Activated naive CD8-positive, alpha-beta T cell treated with anti-CD3 and anti-CD28 coated beads, Interleukin-2, amount 10 ng/mL, durations not matched to agents 7 days and 5 days (primary cell): Measurements from ENCODE around the gene NDUFS8. TPM values are rescaled to one million over a fixed set of nuclear protein-coding genes. Genes with fewer than 3 reads are reported as not detected.

ENCODE experiments used
- ATAC-seq: fragments of 150-1000 bp; cut with Tn5 transposase; one replicate; pipeline ENCODE4 v1.10.0; 2021; ENCODE audit warnings: low read depth, moderate library complexity
- POLR2A ChIA-PET: fragments of 350-600 bp; sonication (Branson Sonifier 250); formaldehyde crosslinking; loops from one replicate; lab custom pipeline; 2021; ENCODE audit warnings: antibody characterized with exemption; lab: Charles Lee
- DNase-seq: peaks from one replicate; pipeline ENCODE4 v3.0.0; 2021
- H3K27ac Mint-ChIP-seq: one replicate; pipeline ENCODE4 v1.8.0; 2022; ENCODE audit warnings: mild to moderate bottlenecking, mixed read lengths
- H3K27me3 Mint-ChIP-seq: one replicate; pipeline ENCODE4 v1.8.0; 2022; ENCODE audit warnings: mild to moderate bottlenecking, moderate library complexity, mixed read lengths
- H3K36me3 Mint-ChIP-seq: one replicate; pipeline ENCODE4 v1.8.0; 2021; ENCODE audit warnings: mild to moderate bottlenecking, mixed read lengths
- H3K4me1 Mint-ChIP-seq: one replicate; pipeline ENCODE4 v1.8.0; 2021; ENCODE audit warnings: mixed read lengths
- H3K4me3 Mint-ChIP-seq: one replicate; pipeline ENCODE4 v1.8.0; 2022; ENCODE audit warnings: mild to moderate bottlenecking, moderate library complexity, mixed read lengths
- H3K9me3 Mint-ChIP-seq: one replicate; pipeline ENCODE4 v1.8.0; 2021; ENCODE audit warnings: mixed read lengths
- total RNA-seq, 2 experiments: library from RNA; stranded (reverse); gene quantifications; one replicate each; pipeline ENCODE4 v1.2.3, GENCODE V29; 2021

The NDUFS8 gene
- total RNA-seq, 2 experiments from 2014 or later = 117 to 128 TPM

GRCh38 chr11:67996622-67997474 is 33.6 kb upstream of the NDUFS8 start:
- peak overlapping the region; percentile 73 for H3K4me3 Mint-ChIP-seq
- peak overlapping the region; percentile 40 for H3K27ac Mint-ChIP-seq
- DNase-seq (peak; percentile 59), ATAC-seq (peak; percentile 32)
- POLR2A ChIA-PET = no interaction called here
- no peaks in the 10 kb centered on the region for H3K27me3 Mint-ChIP-seq
- H3K36me3 Mint-ChIP-seq = peaks cover 16% of the 10 kb centered on the region
- no peaks in the 10 kb centered on the region for H3K9me3 Mint-ChIP-seq
- H3K4me1 Mint-ChIP-seq = peaks cover 31% of the 10 kb centered on the region

- H3K36me3 Mint-ChIP-seq = peaks cover 18% of the 10 kb centered on the region
- DNase-seq (no peak), ATAC-seq (peak; percentile 27)
- H3K27ac Mint-ChIP-seq = peak overlapping the region; percentile 60
- no peaks in the 10 kb centered on the region for H3K27me3 Mint-ChIP-seq
- peak overlapping the region; percentile 73 for H3K4me3 Mint-ChIP-seq
- H3K9me3 Mint-ChIP-seq = no peaks in the 10 kb centered on the region
- H3K4me1 Mint-ChIP-seq = peaks cover 36% of the 10 kb centered on the region
- POLR2A ChIA-PET = interaction anchor here (1.6 kb wide), 1 partner anchor 40 kb away, joined by 4 read pairs; no protein-coding TSS in a partner anchor
Measured at GRCh38 chr11:67997475-67997921, 33.0 kb upstream of the NDUFS8 start.

- DNase-seq (no peak), ATAC-seq (peak; percentile 69)
- peaks cover 42% of the 10 kb centered on the region for H3K4me1 Mint-ChIP-seq
- no peaks in the 10 kb centered on the region for H3K27me3 Mint-ChIP-seq
- peaks cover 23% of the 10 kb centered on the region for H3K36me3 Mint-ChIP-seq
- H3K4me3 Mint-ChIP-seq = peak overlapping the region; percentile 73
- POLR2A ChIA-PET = interaction anchor here (1.0 to 1.6 kb wide), 2 partner anchors 39 to 41 kb away, joined by 3 to 4 read pairs; partner anchors contain the start of gene TCIRG1
- H3K9me3 Mint-ChIP-seq = no peaks in the 10 kb centered on the region
- peak overlapping the region; percentile 84 for H3K27ac Mint-ChIP-seq
Measured at GRCh38 chr11:67998150-67999045, 32.1 kb upstream of the NDUFS8 start.

- no peak for DNase-seq
- Mint-ChIP-seq H3K27me3 (no peaks in the 10 kb centered on the region), H3K4me3 (no peak overlapping the region), H3K36me3 (peaks cover 23% of the 10 kb centered on the region), H3K27ac (no peak overlapping the region), H3K4me1 (peaks cover 40% of the 10 kb centered on the region), H3K9me3 (no peaks in the 10 kb centered on the region)
- no peak for ATAC-seq
- POLR2A ChIA-PET = interaction anchor here (1.0 kb wide), 1 partner anchor 40 kb away, joined by 3 read pairs; the partner anchor contains the start of gene TCIRG1
Measured at GRCh38 chr11:67999201-67999629, 31.3 kb upstream of the NDUFS8 start.

GRCh38 chr11:67999704-68000103 is 30.8 kb upstream of the NDUFS8 start:
- no peak for ATAC-seq
- DNase-seq = no peak
- no peaks in the 10 kb centered on the region for H3K27me3 Mint-ChIP-seq
- no peak overlapping the region for H3K4me3 Mint-ChIP-seq
- H3K4me1 Mint-ChIP-seq = peaks cover 41% of the 10 kb centered on the region
- H3K36me3 Mint-ChIP-seq = peaks cover 23% of the 10 kb centered on the region
- peak overlapping the region; percentile 8 for H3K27ac Mint-ChIP-seq
- POLR2A ChIA-PET = no interaction called here
- H3K9me3 Mint-ChIP-seq = no peaks in the 10 kb centered on the region

- no peaks in the 10 kb centered on the region for H3K9me3 Mint-ChIP-seq
- peak overlapping the region; percentile 83 for H3K4me3 Mint-ChIP-seq
- ATAC-seq (no peak), DNase-seq (no peak)
- H3K27ac Mint-ChIP-seq = peak overlapping the region; percentile 67
- H3K4me1 Mint-ChIP-seq = peaks cover 35% of the 10 kb centered on the region
- peaks cover 15% of the 10 kb centered on the region for H3K36me3 Mint-ChIP-seq
- H3K27me3 Mint-ChIP-seq = no peaks in the 10 kb centered on the region
- POLR2A ChIA-PET = interaction anchor here (1.0 to 2.5 kb wide), 2 partner anchors 35 to 51 kb away, joined by 3 to 12 read pairs; partner anchors contain the start of gene TCIRG1
Measured at GRCh38 chr11:68002575-68002937, 27.9 kb upstream of the NDUFS8 start.

- ATAC-seq (peak; percentile 62), DNase-seq (peak; percentile 69)
- Mint-ChIP-seq H3K4me1 (peaks cover 30% of the 10 kb centered on the region), H3K27ac (peak overlapping the region; percentile 67), H3K4me3 (peak overlapping the region; percentile 83), H3K9me3 (no peaks in the 10 kb centered on the region), H3K36me3 (peaks cover 14% of the 10 kb centered on the region), H3K27me3 (no peaks in the 10 kb centered on the region)
- POLR2A ChIA-PET = interaction anchor here (1.0 to 2.5 kb wide), 2 partner anchors 35 to 50 kb away, joined by 3 to 12 read pairs; partner anchors contain the start of gene TCIRG1
Measured at GRCh38 chr11:68002938-68003845, 27.3 kb upstream of the NDUFS8 start.

DNA sequence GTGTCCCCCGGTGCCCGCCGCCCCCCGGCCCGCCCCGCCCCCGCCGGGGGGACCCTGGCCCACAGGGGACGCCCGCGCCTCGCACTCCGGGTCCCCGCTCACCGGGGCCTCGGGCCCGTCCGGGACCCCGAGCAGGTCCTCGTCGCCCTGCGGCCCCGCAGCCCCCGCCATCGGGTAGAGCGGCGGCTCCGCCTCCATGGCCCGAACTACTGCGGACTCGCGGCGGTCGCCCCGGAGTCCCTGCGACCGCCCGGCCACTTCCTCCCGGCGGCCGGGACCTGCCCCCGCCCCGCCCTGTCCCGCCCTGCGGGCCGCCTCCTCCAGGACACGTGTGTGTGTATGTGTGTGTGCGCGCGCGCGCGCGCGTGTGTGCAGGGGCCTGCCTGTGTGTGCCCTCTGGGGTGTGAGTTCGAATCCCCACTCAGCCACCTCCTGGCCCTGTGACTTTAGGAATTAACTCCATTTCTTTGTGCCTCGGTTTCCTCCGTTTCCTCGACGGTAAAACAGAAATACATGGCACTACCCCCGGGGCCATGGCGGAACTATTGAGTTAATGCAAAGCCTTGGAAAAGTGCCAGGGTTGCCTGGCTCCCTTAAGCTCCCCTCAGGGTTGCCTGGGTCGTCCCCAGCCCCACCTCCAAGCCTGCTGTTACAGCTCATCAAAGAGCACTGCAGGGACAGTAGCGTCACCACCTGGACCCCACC is 26.5 kb upstream of the NDUFS8 start, which contains the start of gene UNC93B1:
UNC93B1 (minus strand) TSS at position 252 of the 705 bp plus-strand sequence; CDS start at position 198, 54 bp downstream.
- Mint-ChIP-seq H3K27me3 (no peaks in the 10 kb centered on the region), H3K9me3 (no peaks in the 10 kb centered on the region), H3K27ac (peak within 1 kb of the TSS; percentile 86), H3K4me1 (peaks cover 25% of the 10 kb centered on the region), H3K4me3 (peak within 1 kb of the TSS; percentile 89), H3K36me3 (peaks cover 10% of the 10 kb centered on the region)
- ATAC-seq (peak; percentile 88), DNase-seq (peak; percentile 90)
- POLR2A ChIA-PET = interaction anchor here (2.5 kb wide), 1 partner anchor 34 kb away, joined by 12 read pairs; the partner anchor contains the start of gene TCIRG1

GRCh38 chr11:68004551-68005335 is 25.7 kb upstream of the NDUFS8 start:
- no peak for DNase-seq
- Mint-ChIP-seq H3K9me3 (no peaks in the 10 kb centered on the region), H3K27ac (peak overlapping the region; percentile 86), H3K4me1 (peaks cover 31% of the 10 kb centered on the region), H3K36me3 (peaks cover 10% of the 10 kb centered on the region), H3K27me3 (no peaks in the 10 kb centered on the region), H3K4me3 (peak overlapping the region; percentile 89)
- ATAC-seq = no peak
- POLR2A ChIA-PET = interaction anchor here (2.5 kb wide), 1 partner anchor 33 kb away, joined by 12 read pairs; the partner anchor contains the start of gene TCIRG1

- Mint-ChIP-seq H3K4me3 (no peak overlapping the region), H3K27ac (no peak overlapping the region), H3K4me1 (peaks cover 29% of the 10 kb centered on the region), H3K36me3 (peaks cover 8% of the 10 kb centered on the region), H3K9me3 (no peaks in the 10 kb centered on the region), H3K27me3 (no peaks in the 10 kb centered on the region)
- POLR2A ChIA-PET = no interaction called here
- ATAC-seq (no peak), DNase-seq (no peak)
Measured at GRCh38 chr11:68006606-68007166, 23.8 kb upstream of the NDUFS8 start.
